Left colon (tissue), 2 donors: Measurements from ENCODE around the gene RAD51B. TPM values are rescaled to one million over a fixed set of nuclear protein-coding genes. Genes with fewer than 3 reads are reported as not detected.
"Not testable (repeated sequence)": the region's sequence is repeated elsewhere in the genome, so short reads cannot be mapped to it uniquely, and the experiment has no call there.

Source experiments
- ATAC-seq: fragments of 200-7000 bp; cut with Tn5 transposase; one replicate; pipeline ENCODE4 v1.9.1; 2020; ENCODE audit warnings: mild to moderate bottlenecking, moderate library complexity
- DNase-seq, 2 donors: peaks; one replicate each; pipeline ENCODE4 v3.0.0-alpha.2; 2020
- intact Hi-C, 2 donors: fragments of 100-400 bp; cut with DNase I in 1 of 2; cut with micrococcal nuclease in 1 of 2; formaldehyde crosslinking; loops; one replicate each; pipeline versions ENCODE4 v1.11.2 to v1.14.0; 2022; cut with DNase I, micrococcal nuclease
- total RNA-seq, 2 donors: library from RNA; stranded (reverse); fragmentation: NEBNext Ultra II Directional; extraction: Animal tissue kit (Norgen Biotek cat#: 25700); gene quantifications; one replicate each; pipeline ENCODE4 v1.2.1, GENCODE V29; 2021
- donor health status: DM: no; HTN: no; CAD: no.
- donor health status: DM: yes; HTN: yes; CAD: no.

Gene RAD51B
- total RNA-seq, 2 donors from 2014 or later = 13.7 to 16.8 TPM

- intact Hi-C loops = no loop called here
- ATAC-seq = peak; percentile 76
- peak in 1 of 2 donors; percentile 27 for DNase-seq
Observed at GRCh38 chr14:68111097-68111852, 291.7 kb downstream of the RAD51B start.

GRCh38 chr14:68111853-68112270 is 292.3 kb downstream of the RAD51B start:
- no peak for DNase-seq
- ATAC-seq = peak; percentile 29
- intact Hi-C loops = no loop called here

- intact Hi-C loops = no loop called here
- ATAC-seq = no peak
- no peak for DNase-seq
Observed at GRCh38 chr14:68112442-68112841, 292.9 kb downstream of the RAD51B start.

- intact Hi-C loops = no loop called here
- ATAC-seq (peak; percentile 42), DNase-seq (no peak)
Observed at GRCh38 chr14:68113343-68113930, 293.9 kb downstream of the RAD51B start.

- ATAC-seq, DNase-seq, intact Hi-C loops: not testable (repeated sequence)
Observed at GRCh38 chr14:68115952-68116351, 296.4 kb downstream of the RAD51B start.

- ATAC-seq = no peak
- no peak for DNase-seq
- intact Hi-C loops = no loop called here
Observed at GRCh38 chr14:68122651-68123050, 303.1 kb downstream of the RAD51B start.

GRCh38 chr14:68124050-68124449 is 304.5 kb downstream of the RAD51B start:
- DNase-seq = no peak
- ATAC-seq = no peak
- intact Hi-C loops = no loop called here

GRCh38 chr14:68124979-68125731 is 305.6 kb downstream of the RAD51B start:
- intact Hi-C loops = no loop called here
- no peak for DNase-seq
- ATAC-seq = no peak

- ATAC-seq (no peak), DNase-seq (no peak)
- intact Hi-C loops = no loop called here
Observed at GRCh38 chr14:68127166-68127565, 307.6 kb downstream of the RAD51B start.

GRCh38 chr14:68131907-68132306 is 312.3 kb downstream of the RAD51B start:
- intact Hi-C loops = no loop called here
- no peak for ATAC-seq
- no peak for DNase-seq

GRCh38 chr14:68132563-68133121 is 313.1 kb downstream of the RAD51B start:
- no peak for ATAC-seq
- intact Hi-C loops = no loop called here

GRCh38 chr14:68133856-68134255 is 314.3 kb downstream of the RAD51B start:
- no peak for DNase-seq
- ATAC-seq = no peak
- intact Hi-C loops = no loop called here

More at GRCh38 chr14:68132563-68133121, 313.1 kb downstream of the RAD51B start:
- DNase-seq = no peak

- DNase-seq (no peak), ATAC-seq (no peak)
- intact Hi-C loops = no loop called here
Observed at GRCh38 chr14:68135028-68135427, 315.4 kb downstream of the RAD51B start.

- DNase-seq = no peak
- no peak for ATAC-seq
- intact Hi-C loops = no loop called here
Observed at GRCh38 chr14:68135566-68135965, 316.0 kb downstream of the RAD51B start.

- ATAC-seq (peak; percentile 42), DNase-seq (no peak)
- intact Hi-C loops = no loop called here
Observed at GRCh38 chr14:68137704-68138619, 318.4 kb downstream of the RAD51B start.

GRCh38 chr14:68139431-68140075 is 320.0 kb downstream of the RAD51B start:
- DNase-seq = no peak
- ATAC-seq = no peak
- intact Hi-C loops = loop anchor here in 1 of 2 donors (10.0 kb wide), 1 partner anchor 55 kb away; no protein-coding TSS in a partner anchor

- DNase-seq (peak; percentile 23 to 64), ATAC-seq (peak; percentile 63)
- intact Hi-C loops = loop anchor here in 1 of 2 donors (10.0 kb wide), 1 partner anchor 55 kb away; no protein-coding TSS in a partner anchor
Observed at GRCh38 chr14:68140076-68140741, 320.6 kb downstream of the RAD51B start.
